Keratinocyte (primary cell): ENCODE results near the gene NADSYN1. TPM values are rescaled to one million over a fixed set of nuclear protein-coding genes. Genes with fewer than 3 reads are reported as not detected.

ENCODE experiments used
- DNase-seq: peaks from one replicate; pipeline ENCODE4 v3.0.0-alpha.2; 2011; ENCODE audit warnings: low read depth, missing footprints, low spot score
- FAIRE-seq: peaks from 2 replicates; lab custom pipeline; 2011; peaks lifted over from hg19 to GRCh38; lab: Jason Lieb, UNC
- H2AFZ ChIP-seq: 2 replicates; pipeline ENCODE4 v1.6.0; 2012; ENCODE audit warnings: low read length, control low read depth, inconsistent platforms; ENCODE audit not compliant: control insufficient read depth
- H3K27ac ChIP-seq: 2 replicates; pipeline ENCODE4 v1.5.1; 2011; ENCODE audit warnings: low read length; ENCODE audit not compliant: control insufficient read depth, insufficient read depth
- H3K27me3 ChIP-seq: 3 replicates; pipeline ENCODE4 v1.6.0; 2011; ENCODE audit warnings: low read length; ENCODE audit not compliant: control insufficient read depth, insufficient read depth; ENCODE audit errors: extremely low read depth
- H3K36me3 ChIP-seq, 2 experiments: 2 replicates in 1 of 2; 3 replicates in 1 of 2; pipeline ENCODE4 v1.5.1; 2011; ENCODE audit warnings: low read length in 2 of 2, mild to moderate bottlenecking in 1 of 2; ENCODE audit not compliant: control insufficient read depth in 2 of 2, insufficient read depth in 2 of 2; ENCODE audit errors: extremely low read depth in 1 of 2
- H3K4me1 ChIP-seq: 3 replicates; pipeline ENCODE4 v1.5.1; 2011; ENCODE audit warnings: low read length; ENCODE audit not compliant: control insufficient read depth, insufficient read depth; ENCODE audit errors: extremely low read depth
- H3K4me2 ChIP-seq: 3 replicates; pipeline ENCODE4 v1.6.0; 2011; ENCODE audit warnings: low read depth, low read length; ENCODE audit not compliant: control insufficient read depth, insufficient read depth; ENCODE audit errors: extremely low read depth
- H3K4me3 ChIP-seq, 3 experiments: fragments of 200-600 bp in 1 of 3; sonication (generic) in 1 of 3; 2 replicates in 2 of 3; 3 replicates in 1 of 3; pipeline ENCODE4 v1.5.1; 2011 to 2016; ENCODE audit warnings: low read length in 3 of 3, mild to moderate bottlenecking in 3 of 3, control low read depth in 2 of 3, inconsistent platforms in 1 of 3, low read depth in 1 of 3, mixed read lengths in 1 of 3, mixed run types in 1 of 3, moderate library complexity in 1 of 3; ENCODE audit not compliant: control insufficient read depth in 2 of 3, insufficient read depth in 2 of 3; ENCODE audit errors: extremely low read depth in 1 of 3
- H3K79me2 ChIP-seq: 2 replicates; pipeline ENCODE4 v1.6.0; 2012; ENCODE audit warnings: low read length; ENCODE audit not compliant: control insufficient read depth, insufficient read depth
- H3K9ac ChIP-seq: 3 replicates; pipeline ENCODE4 v1.6.0; 2011; ENCODE audit warnings: low read length; ENCODE audit not compliant: control insufficient read depth, insufficient read depth; ENCODE audit errors: extremely low read depth
- H3K9me1 ChIP-seq: 3 replicates; pipeline ENCODE4 v1.6.0; 2011; ENCODE audit warnings: low read length; ENCODE audit not compliant: control insufficient read depth, insufficient read depth; ENCODE audit errors: extremely low read depth
- H3K9me3 ChIP-seq: 2 replicates; pipeline ENCODE4 v1.5.1; 2012; ENCODE audit warnings: low read depth, low read length; ENCODE audit not compliant: control insufficient read depth
- H4K20me1 ChIP-seq: 3 replicates; pipeline ENCODE4 v1.6.0; 2011; ENCODE audit warnings: low read length; ENCODE audit not compliant: control insufficient read depth, insufficient read depth; ENCODE audit errors: extremely low read depth
- CTCF ChIP-seq, 3 experiments: IDR thresholded peaks in 1 of 3; conservative IDR thresholded peaks in 1 of 3; optimal IDR thresholded peaks in 1 of 3; 2 replicates in 2 of 3; 3 replicates in 1 of 3; pipeline versions ENCODE3 to v1.5.1; 2011; ENCODE audit warnings: low read length in 3 of 3, mild to moderate bottlenecking in 3 of 3, moderate library complexity in 2 of 3, control low read depth in 1 of 3, inconsistent platforms in 1 of 3; ENCODE audit not compliant: insufficient read depth in 2 of 3; ENCODE audit errors: extremely low read depth in 1 of 3
- EZH2 ChIP-seq: IDR thresholded peaks from one replicate; pipeline ENCODE4 v1.6.1; 2012; ENCODE audit warnings: inconsistent platforms, mild to moderate bottlenecking, low read length, moderate library complexity
- dilution Hi-C: fragments of 300-500 bp; cut with MboI; formaldehyde crosslinking; loops from one replicate; pipeline ENCODE4 v1.7.0; 2020; ENCODE audit warnings: low sequenced_read_pairs; ENCODE audit not compliant: extremely low pct_ligation_motif_present
- polyA plus RNA-seq, 5 experiments: library from polyadenylated mRNA; depleted of rRNA in 3 of 5; stranded (reverse) in 3 of 5; stranded (forward) in 1 of 5; unstranded in 1 of 5; fragments of >200 nt; gene quantifications; 1 replicate in 1 of 5; 2 replicates in 3 of 5; 3 replicates in 1 of 5; pipeline versions ENCODE4 v1.2.1 to v1.2.3, GENCODE V29; 2011 to 2012; ENCODE audit warnings: missing spikeins in 2 of 5, low read depth in 1 of 5, low replicate concordance in 1 of 5

Gene NADSYN1
- polyA plus RNA-seq, 1 donor (not counting 4 experiments of a cell fraction or from before 2014, with no cell fraction given), result 51.5 TPM

- Histone ChIP-seq H3K4me3 (no peak overlapping the region), H2AFZ (no peak overlapping the region), H3K4me2 (no peak overlapping the region), H3K27me3 (no peaks in the 10 kb centered on the region), H3K36me3 (peaks cover 16 to 32% of the 10 kb centered on the region in 2 experiments), H3K9ac (no peak overlapping the region), H3K27ac (no peak overlapping the region), H3K9me3 (no peaks in the 10 kb centered on the region), H4K20me1 (no peaks in the 10 kb centered on the region), H3K9me1 (no peaks in the 10 kb centered on the region), H3K79me2 (no peaks in the 10 kb centered on the region), H3K4me1 (no peaks in the 10 kb centered on the region)
- DNase-seq (no peak), FAIRE-seq (no peak)
- no peak for TF ChIP-seq CTCF (optimal IDR thresholded peaks at IDR 0.05 in 1 of 3, IDR thresholded peaks at IDR 0.05 in 1 of 3, conservative IDR thresholded peaks at IDR 0.05 in 1 of 3; ENCODE audit: extremely low read depth in 1 of 3, insufficient read depth in 2 of 3, low read length in 3 of 3)
- TF ChIP-seq EZH2, result no peak
- dilution Hi-C loops, result no loop called here
Observed at GRCh38 chr11:71501071-71501985, 48.3 kb downstream of the NADSYN1 start.

GRCh38 chr11:71502026-71502425 lies 49.0 kb downstream of the NADSYN1 start:
- H3K9me3 ChIP-seq, result no peaks in the 10 kb centered on the region
- no peak for TF ChIP-seq CTCF (optimal IDR thresholded peaks at IDR 0.05 in 1 of 3, IDR thresholded peaks at IDR 0.05 in 1 of 3, conservative IDR thresholded peaks at IDR 0.05 in 1 of 3; ENCODE audit: extremely low read depth in 1 of 3, insufficient read depth in 2 of 3, low read length in 3 of 3)
- TF ChIP-seq EZH2, result no peak
- no peak overlapping the region for H2AFZ ChIP-seq
- H3K79me2 ChIP-seq, result no peaks in the 10 kb centered on the region
- no peak overlapping the region for H3K4me2 ChIP-seq
- no peak overlapping the region for H3K27ac ChIP-seq
- no peak overlapping the region for H3K4me3 ChIP-seq
- H3K9ac ChIP-seq, result no peak overlapping the region
- FAIRE-seq (no peak), DNase-seq (no peak)
- H4K20me1 ChIP-seq, result no peaks in the 10 kb centered on the region
- no peaks in the 10 kb centered on the region for H3K9me1 ChIP-seq
- no peaks in the 10 kb centered on the region for H3K27me3 ChIP-seq
- dilution Hi-C loops, result no loop called here
- H3K36me3 ChIP-seq, result peaks cover 14 to 31% of the 10 kb centered on the region in 2 experiments
- no peaks in the 10 kb centered on the region for H3K4me1 ChIP-seq
